Activated T-cell treated with anti-CD3 and anti-CD28 coated beads for 1 hour (primary cell): ENCODE measurements around the gene TCAP.
A peak's percentile ranks its signal among the peaks of the same experiment; 100 is the strongest.

Source experiments
- DNase-seq: peaks from one replicate; pipeline ENCODE4 v3.0.0-alpha.2; 2020; ENCODE audit warnings: low read depth

The TCAP gene

GRCh38 chr17:39667945-39668924 is 3.1 kb downstream of the TCAP start, which contains the start of gene PNMT:
PNMT (plus strand) TSS chr17:39668453; CDS start chr17:39668476, 23 bp downstream.
- DNase-seq: peak; percentile 66

- DNase-seq: no peak
Measured at GRCh38 chr17:39669897-39670735, 5.0 kb downstream of the TCAP start.

- DNase-seq: no peak
Measured at GRCh38 chr17:39670746-39671145, 5.6 kb downstream of the TCAP start.

- no peak for DNase-seq
Measured at GRCh38 chr17:39671651-39672521, 6.7 kb downstream of the TCAP start.

GRCh38 chr17:39672522-39673334 is 7.6 kb downstream of the TCAP start:
- DNase-seq: no peak

- no peak for DNase-seq
Measured at GRCh38 chr17:39673335-39674081, 8.4 kb downstream of the TCAP start.

- no peak for DNase-seq
Measured at GRCh38 chr17:39674179-39674578, 9.0 kb downstream of the TCAP start.

GRCh38 chr17:39674702-39675389 is 9.7 kb downstream of the TCAP start:
- no peak for DNase-seq

GRCh38 chr17:39675390-39676082 is 10.4 kb downstream of the TCAP start:
- no peak for DNase-seq

GRCh38 chr17:39676198-39676819 is 11.2 kb downstream of the TCAP start:
- DNase-seq: no peak

GRCh38 chr17:39677072-39677471 is 11.9 kb downstream of the TCAP start:
- DNase-seq: no peak

- DNase-seq: no peak
Measured at GRCh38 chr17:39677542-39678339, 12.6 kb downstream of the TCAP start.

- no peak for DNase-seq
Measured at GRCh38 chr17:39678340-39679116, 13.4 kb downstream of the TCAP start.

GRCh38 chr17:39679521-39680192 is 14.5 kb downstream of the TCAP start:
- DNase-seq: peak; percentile 36

GRCh38 chr17:39683295-39683939 is 18.3 kb downstream of the TCAP start:
- DNase-seq: no peak
